Superior temporal gyrus (tissue), 1 donor: ENCODE results near the gene BRMS1L.
"Not testable (repeated sequence)": the region's sequence is repeated elsewhere in the genome, so short reads cannot be mapped to it uniquely, and the experiment has no call there.

Experiments
- DNase-seq: peaks from one replicate; pipeline ENCODE4 v3.0.0-alpha.2; 2016; ENCODE audit errors: extremely low spot score

The BRMS1L gene

DNA sequence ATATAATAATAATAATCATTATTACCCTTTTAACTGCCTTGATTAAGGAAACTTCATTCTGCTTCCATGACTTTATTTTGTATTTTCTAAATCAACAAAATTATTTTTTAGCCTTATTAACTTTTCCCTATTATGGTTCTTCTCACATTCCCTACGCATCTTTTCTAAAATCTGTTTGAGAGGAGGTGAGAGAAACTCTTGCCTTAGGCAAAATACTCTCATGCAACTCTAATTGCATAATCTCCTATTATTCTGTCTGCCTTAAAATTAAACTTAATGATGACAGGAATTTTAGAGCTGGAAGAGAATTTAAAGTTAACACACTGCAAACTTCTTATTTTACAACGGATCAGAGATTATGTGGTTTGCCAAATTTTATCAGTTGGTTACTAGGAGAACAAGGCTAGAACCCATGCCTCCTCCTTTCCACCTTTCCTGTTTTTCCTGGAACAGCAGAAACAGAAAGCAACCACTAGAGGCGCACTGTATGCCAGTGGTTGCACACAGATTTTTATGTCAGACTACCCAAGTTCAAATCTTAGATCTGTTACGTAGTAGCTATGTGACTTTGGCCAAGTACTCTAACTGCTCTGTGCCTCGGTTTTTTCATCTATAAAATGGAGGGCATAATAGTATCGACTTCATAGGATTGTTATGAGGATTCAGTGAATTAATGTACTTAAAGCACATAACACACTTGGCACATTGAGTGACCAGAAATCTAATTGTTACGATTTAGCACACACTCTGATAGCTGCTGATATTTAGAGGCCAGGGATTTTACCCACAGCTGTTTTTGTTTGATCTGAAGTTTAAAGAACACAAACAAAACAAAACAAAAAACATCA, 4.3 kb upstream of the BRMS1L start:
- no peak for DNase-seq

DNA sequence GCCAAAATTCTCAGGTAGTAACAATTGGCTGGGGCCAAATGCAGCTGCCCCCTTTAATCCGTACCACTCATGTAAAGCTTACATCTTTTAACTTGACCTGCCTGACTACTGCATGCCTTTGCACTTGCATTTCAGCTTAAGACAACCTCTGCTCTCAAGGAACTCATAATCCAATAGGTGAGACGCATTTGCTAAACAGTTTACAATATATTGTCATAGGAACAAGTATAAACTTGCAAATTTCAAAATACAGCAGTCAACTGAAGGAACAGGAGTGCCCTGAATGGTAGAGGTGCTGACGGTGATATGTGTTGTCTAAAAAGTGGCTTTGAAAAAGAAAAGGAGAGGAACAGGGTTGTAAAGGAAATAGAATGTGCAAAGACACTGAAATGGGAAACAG, 3.6 kb upstream of the BRMS1L start:
- no peak for DNase-seq

DNA sequence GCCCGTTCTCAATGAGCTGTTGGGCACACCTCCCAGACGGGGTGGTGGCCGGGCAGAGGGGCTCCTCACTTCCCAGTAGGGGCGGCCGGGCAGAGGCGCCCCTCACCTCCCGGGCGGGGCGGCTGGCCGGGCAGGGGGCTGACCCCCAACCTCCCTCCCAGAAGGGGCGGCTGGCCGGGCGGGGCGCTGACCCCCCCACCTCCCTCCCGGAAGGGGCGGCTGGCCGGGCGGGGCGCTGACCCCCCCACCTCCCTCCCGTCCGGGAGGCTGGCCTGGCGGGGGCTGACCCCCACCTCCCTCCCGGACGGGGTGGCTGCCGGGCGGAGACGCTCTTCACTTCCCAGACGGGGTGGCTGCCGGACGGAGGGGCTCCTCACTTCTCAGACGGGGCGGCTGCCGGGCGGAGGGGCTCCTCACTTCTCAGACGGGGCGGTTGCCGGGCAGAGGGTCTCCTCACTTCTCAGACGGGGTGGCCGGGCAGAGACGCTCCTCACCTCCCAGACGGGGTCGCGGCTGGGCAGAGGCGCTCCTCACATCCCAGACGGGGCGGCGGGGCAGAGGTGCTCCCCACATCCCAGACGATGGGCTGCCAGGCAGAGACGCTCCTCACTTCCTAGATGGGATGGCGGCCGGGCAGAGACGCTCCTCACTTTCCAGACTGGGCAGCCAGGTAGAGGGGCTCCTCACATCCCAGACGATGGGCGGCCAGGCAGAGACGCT, 1.5 kb upstream of the BRMS1L start:
- not testable (repeated sequence) for DNase-seq

DNA sequence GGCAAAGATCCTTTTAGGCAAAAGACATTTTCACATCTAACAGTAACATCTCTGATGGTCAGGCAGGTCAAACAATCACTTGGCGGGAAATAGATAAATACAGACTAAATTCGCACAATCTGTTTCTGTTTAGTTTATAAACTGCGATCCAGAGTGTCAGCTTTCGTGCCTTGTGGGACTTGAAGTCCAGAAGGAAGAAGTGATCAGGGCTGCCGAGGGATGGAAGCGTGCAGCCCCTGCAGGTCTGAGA, 245 bp upstream of the BRMS1L start:
- DNase-seq, result no peak

DNA sequence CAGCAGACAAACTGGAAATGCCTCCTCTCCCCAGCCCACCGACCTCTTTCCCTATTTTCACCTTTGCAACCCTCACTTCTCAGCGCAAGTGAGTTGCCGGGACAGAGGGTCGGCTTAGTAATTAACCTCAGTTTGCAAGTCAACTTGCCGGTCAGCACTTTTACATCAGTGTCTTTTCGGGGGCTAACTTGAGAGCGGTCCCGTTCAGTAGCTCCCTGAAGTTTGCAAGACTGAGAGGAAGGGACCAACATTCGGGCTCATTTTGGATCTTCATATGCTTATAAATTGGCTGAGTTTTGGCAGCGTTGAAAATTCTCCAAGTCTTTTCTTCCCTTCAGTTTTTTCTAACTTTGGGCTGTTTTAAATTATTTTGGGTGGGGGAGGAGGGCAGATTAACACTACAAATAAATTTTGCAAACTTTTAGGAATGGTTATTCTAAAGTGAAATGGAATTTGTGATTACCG, 846 bp downstream of the BRMS1L start:
- no peak for DNase-seq

DNA sequence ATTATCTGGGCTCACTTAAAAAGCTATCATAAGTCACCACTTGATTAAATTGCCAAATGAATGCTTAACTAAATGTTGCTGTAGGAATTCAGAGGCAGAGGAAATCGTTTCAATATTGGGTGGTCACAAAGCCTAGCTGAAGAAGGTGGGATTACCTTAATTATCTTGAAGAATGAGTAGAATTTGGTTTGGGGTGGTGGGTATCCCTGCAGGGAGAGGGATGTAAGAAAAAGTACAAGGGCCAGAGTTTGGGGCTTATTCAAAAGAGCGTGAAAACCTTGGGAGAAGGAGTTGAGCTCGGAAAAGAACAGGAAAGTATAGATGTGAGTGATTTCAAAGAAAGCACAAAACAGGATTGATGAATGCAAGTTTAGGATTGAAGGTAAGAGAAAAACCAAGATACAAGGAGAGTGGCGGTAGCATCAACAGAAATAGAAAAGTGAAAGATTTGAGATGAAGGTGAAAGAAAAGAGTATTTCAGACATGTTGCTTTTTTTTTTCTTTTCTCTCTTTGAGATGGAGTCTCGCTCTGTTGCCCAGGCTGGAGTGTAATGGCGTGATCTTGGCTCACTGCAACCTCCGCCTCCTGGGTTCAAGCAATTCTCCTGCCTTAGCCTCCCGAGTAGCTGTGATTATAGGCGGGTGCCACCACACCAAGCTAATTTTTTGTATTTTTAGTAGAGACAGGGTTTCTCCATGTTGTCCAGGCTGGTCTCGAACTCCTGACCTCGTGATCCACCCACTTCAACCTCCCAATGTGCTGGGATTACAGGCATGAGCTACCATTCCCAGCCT, 1.7 kb downstream of the BRMS1L start:
- no peak for DNase-seq

DNA sequence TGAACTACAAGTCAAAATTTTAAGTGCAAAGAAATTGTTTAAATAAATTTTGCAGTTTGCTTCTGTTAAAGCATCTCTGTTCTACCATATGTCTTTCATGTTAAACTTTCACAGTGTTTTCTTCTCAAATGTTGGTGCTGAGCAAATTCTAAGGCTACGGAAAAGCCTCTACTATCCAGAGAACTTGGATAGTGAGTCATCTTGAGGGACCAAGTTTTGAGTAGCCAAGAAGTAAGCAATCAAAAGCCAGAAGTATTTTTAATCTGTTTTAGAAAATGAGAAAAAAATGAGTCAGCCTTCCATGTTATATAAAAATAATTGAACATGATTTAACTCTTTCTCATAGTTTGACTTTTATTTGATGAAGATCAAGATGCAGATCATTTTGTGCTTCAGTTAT, 3.3 kb downstream of the BRMS1L start:
- DNase-seq, result no peak

DNA sequence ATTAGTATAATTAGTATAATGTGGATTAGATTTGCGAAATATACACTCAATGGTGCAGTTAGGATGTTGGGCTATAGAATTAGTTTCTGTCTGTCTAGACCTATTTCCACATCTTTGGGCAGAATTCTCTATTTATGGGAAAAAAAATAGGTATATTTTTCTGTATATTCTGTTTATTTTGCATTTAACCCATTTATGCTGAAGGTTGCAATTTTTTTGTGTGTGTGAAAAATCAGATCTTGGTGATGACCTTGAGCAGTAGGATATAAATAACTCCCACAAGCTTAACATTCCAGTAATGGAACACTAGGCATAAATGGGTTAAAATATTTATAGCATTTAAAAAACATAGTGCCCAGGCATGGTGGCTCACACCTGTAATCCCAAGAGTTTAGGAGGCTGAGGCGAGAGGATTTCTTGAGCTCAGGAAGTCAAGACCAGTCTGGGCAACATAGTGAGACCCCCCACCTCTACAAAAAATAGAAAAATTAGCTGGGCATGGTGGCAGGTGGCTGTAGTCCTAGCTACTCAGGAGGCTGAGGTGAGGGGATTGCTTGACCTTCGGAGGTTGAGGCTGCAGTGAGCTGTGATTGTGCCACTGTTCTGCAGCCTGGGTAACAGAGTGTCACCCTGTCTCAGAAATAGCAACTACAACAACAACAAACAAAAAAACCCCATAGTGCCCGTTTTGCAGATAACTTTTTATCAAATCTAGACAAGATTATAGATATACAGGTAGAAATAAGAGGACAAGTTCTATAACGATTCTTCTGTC, 9.3 kb downstream of the BRMS1L start:
- no peak for DNase-seq

DNA sequence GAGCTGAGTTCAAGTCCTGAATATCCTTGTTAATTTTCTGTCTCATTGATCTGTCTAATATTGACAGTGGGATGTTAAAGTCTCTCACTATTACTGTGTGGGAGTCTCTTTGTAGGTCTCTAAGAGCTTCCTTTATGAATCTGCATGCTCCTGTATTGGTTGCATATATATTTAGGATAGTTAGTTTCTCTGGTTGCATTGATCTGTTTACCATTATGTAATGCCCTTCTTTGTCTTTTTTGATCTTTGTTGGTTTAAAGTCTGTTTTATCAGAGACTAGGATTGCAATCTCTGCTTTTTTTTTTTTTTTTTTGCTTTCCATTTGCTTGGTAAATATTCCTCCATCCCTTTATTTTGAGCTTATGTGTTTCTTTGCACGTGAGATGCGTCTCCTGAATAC, 15.6 kb downstream of the BRMS1L start:
- not testable (repeated sequence) for DNase-seq

DNA sequence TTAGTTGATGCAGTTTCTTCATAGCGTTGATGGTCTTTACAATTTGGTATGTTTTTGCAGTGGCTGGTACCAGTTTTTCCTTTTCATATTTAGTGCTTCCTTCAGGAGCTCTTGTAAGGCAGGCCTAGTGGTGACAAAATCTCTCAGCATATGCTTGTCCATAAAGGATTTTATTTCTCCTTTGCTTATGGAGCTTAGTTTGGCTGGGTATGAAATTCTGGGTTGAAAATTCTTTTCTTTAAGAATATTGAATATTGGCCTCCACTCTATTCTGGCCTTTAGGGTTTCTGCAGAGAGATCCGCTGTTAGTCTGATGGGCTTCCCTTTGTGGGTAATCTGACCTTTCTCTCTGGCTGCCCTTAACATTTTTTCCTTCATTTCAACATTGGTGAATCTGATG, 16.1 kb downstream of the BRMS1L start:
- not testable (repeated sequence) for DNase-seq

DNA sequence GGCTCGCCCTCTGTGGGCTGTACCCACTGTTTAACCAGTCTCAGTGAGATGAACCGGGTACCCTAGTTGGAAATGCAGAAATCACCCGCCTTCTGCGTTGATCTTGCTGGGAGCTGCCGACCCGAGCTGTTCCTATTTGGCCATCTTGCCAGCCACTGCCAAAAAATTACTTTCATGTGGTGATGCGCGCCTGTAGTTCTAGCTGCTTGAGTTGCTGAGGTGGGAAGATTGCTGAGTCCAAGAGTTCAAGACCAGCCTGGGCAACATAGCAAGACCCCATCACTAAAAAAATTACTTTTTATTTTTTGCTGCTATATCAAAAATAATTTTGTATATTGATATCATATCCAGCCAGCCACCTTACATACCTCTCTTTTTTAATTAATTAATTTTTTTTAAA, 18.4 kb downstream of the BRMS1L start:
- DNase-seq, result no peak

DNA sequence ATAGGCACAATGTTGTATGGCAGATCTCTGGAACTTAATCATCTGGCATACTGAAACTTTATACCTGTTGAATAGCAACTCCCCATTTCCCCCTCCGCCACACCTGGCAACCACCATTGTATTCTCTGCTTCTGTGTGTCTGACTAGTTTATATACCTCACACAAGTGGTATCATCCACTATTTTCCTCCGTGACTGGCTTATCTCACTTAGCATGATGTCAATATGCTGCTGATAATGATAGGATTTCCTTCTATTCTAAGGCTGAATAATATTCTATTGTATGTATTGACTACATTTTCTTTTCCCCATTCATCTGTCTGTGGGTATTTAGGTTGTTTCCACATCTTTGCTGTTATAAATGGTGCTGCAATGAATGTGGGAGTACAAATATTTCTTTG, 21.5 kb downstream of the BRMS1L start:
- no peak for DNase-seq

DNA sequence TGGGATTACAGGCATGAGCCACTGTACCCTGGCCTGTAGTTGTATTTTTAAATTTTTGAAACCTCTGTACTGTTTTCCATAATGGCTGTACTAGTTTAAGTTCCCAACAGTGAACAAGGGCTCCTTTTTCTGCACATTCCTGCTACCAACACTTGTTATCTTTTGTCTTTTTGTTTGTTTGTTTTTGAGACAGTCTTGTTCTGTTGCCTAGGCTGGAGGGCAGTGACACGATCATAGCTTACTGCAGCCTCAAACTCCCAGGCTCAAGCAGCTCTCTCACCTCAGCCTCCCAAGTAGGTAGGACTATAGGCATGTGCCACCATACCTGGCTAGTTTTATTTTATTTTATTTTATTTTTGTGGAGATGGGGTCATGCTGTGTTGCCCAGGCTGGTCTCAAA, 23.0 kb downstream of the BRMS1L start:
- DNase-seq, result peak; percentile 3

DNA sequence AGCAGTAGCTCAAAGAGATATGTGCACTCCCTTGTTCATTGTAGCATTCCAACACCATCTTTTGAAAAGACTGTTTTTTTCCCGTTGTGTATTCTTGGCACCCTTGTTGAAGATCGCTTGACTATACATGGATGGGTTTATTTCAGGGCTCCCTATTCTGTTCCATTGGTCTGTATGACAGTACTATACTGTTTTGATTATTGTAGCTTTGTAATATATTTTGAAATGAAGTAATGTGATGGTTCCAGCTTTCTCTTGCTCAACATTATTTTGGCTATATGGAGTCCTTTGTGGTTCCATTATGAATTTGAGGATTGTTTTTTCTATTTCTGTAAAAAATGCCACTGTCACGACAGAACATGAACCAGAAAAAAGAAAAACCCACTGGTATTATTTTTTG, 25.7 kb downstream of the BRMS1L start:
- no peak for DNase-seq

DNA sequence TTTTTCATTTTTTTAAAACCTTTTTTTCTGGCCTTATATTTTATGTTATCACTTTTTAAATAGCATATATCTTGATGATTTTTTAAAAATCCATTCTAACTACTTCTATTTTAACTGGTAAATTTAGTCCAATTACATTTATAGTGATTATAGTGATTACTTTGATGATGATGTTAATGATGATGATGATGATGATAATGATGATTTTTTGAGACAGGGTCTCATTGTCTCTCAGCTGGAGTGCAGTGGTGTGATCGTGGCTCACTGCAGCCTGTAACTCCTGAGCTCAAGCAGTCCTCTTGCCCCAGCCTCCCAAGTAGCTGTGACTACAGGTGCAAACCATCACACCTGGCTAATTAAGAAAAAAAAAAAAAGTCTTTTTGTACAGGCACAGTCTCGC, 27.1 kb downstream of the BRMS1L start:
- no peak for DNase-seq

DNA sequence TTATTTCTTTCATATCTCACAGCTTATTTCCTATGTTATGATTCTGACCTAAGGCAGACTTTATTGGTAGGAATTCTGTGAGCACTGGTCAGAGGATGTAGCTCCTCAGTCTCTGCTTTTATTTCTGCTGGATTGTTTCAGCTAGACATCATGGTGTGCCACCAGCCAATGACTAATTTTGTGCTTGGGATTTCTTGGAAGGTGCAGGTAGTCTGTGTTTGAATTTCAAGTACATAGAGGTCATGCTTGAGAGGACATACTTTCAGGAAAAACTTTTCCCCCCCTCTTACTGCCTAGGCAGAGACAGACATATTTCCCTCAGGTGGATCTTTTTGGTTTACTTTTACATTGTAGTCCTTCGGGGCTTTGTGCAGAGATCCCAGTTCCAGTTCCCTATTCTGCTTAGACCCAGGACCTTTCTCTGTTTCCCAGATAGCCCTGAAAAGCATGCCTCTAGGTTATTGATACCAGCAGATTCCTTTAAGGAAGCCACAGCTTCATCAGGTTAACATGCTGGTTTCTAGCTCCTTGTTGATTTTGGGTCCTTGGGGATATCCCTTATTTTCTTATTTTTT, 28.6 kb downstream of the BRMS1L start:
- DNase-seq, result peak; percentile 4

DNA sequence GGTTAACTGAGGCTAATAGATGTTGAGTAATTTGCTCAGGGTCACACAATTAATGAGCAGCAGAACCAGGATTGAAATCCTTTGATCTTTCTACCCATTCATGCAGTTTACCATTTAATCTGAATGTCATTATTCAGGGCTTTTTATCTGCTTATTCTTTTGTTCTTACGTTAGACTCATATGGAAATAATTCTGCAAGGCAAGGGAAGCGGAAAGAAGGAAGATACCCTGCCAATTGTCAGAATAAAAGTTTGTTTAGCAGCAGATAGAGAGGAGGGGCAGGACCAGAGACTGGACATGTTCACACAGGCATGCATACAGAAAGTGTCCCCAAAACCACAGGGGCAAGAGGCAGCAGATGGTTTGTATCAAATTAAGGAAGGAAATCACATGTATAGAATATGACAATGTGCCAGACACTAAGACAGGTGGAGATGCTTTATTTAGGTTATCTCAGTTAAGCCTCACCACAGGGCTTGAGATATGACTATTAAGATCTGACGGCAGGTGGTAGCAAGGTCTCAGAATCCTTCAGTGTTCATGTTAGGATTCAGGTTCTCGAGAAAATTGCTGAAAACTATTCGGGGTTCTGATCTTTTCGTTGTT, 29.8 kb downstream of the BRMS1L start:
- peak; percentile 7 for DNase-seq

DNA sequence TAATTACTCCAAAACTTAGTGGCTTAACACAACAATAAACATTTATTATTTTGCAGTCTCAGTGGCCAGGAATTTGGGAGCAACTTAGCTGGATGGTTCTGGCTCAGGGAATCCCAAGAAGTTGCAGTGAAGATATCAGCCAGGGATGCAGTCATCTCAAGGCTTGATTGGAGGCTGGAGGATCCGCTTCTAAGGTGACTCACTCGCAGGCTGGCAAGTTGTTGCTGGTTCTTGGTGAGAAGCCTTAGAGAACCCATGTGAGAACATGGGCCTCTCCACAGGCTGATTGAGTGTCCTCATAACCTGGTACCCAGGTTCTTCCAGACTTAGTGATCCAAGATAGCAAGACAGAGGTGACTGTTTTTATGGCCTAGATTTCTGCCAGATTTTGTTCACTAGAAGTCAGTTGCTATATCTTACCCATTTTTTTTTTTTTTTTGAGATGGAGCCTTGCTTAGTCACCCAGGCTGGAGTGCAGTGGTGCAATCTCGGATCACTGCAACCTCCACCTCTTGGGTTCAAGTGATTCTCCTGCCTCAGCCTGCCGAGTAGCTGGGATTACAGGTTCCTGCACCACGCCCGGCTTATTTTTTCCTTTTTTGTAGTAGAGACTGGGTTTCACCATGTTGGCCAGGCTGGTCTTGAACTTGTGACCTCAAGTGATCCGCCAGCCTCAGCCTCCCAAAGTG, 32.5 kb downstream of the BRMS1L start:
- DNase-seq, result no peak

DNA sequence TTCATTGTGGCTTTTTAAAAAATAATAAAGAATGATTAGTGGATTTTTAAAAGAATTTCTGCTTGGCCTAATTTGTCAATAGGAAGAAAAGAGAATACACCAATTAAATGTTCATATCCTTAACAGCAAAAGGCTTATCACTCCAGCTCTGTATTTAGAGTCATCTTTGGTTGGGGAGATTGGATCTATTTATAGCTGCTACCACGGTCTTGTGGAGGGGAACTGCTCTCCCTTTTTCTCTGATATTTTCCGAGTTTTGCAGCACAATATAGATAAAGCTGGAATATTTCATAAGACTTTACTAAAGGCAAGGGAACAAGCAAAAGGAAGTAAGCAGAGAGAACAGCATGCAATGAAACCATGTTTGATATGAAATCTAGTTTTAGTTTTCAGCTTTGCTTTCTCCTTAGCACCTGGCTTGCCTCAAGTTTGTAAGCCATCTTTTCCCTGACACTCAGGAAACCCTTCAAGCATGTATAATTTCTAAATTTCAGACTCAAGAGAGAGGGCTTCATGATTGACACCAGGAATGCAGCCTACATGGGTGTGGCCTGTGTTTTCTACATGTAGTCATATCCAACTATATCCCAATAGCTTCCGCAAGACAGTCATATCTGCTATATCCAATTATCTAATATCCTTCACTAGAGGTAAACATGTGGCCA, 35.2 kb downstream of the BRMS1L start:
- DNase-seq, result peak; percentile 8
